Endothelial cell of umbilical vein (primary cell): ENCODE results near the gene GMEB2. TPM values are rescaled to one million over a fixed set of nuclear protein-coding genes. Genes with fewer than 3 reads are reported as not detected.
"Not testable (repeated sequence)": the region's sequence is repeated elsewhere in the genome, so short reads cannot be mapped to it uniquely, and the experiment has no call there.

Source experiments
- BruUV-seq: library from RNA; stranded (reverse); fragments of 400-500 nt; replicated peaks from 2 replicates; lab custom pipeline; 2021; lab: Mats Ljungman, UMichigan
- CTCF ChIA-PET: fragments of 300-600, 350-600 bp; sonication (Branson Sonifier 250); formaldehyde crosslinking; loops from one replicate; lab custom pipeline; 2021; ENCODE audit warnings: antibody characterized with exemption, inconsistent platforms; lab: Charles Lee
- POLR2A ChIA-PET: fragments of 300-600, 350-600 bp; sonication (Branson Sonifier 250); formaldehyde crosslinking; loops from one replicate; lab custom pipeline; 2021; ENCODE audit warnings: antibody characterized with exemption, inconsistent platforms; lab: Charles Lee
- DNase-seq: peaks from one replicate; pipeline ENCODE4 v3.0.0-alpha.2; 2011; ENCODE audit warnings: low read depth, low spot score
- FAIRE-seq: peaks from 2 replicates; lab custom pipeline; 2011; peaks lifted over from hg19 to GRCh38; lab: Jason Lieb, UNC
- H2AFZ ChIP-seq: 2 replicates; pipeline ENCODE4 v1.6.0; 2012; ENCODE audit warnings: low read depth, low read length, control low read depth, inconsistent platforms
- H3K27ac ChIP-seq: 2 replicates; pipeline ENCODE4 v1.5.1; 2011; ENCODE audit warnings: low read depth, mild to moderate bottlenecking, control low read depth, low read length, moderate library complexity; ENCODE audit not compliant: insufficient read depth
- H3K27me3 ChIP-seq, 2 experiments: 2 replicates each; pipeline versions ENCODE4 v1.6.0 to v1.6.1; 2011; ENCODE audit warnings: low read length in 2 of 2, mixed read lengths in 1 of 2; ENCODE audit not compliant: control insufficient read depth in 2 of 2, insufficient read depth in 2 of 2
- H3K36me3 ChIP-seq, 2 experiments: 2 replicates in 1 of 2; 3 replicates in 1 of 2; pipeline ENCODE4 v1.5.1; 2011; ENCODE audit warnings: low read length in 2 of 2, mild to moderate bottlenecking in 1 of 2, moderate library complexity in 1 of 2; ENCODE audit not compliant: control insufficient read depth in 2 of 2, insufficient read depth in 2 of 2; ENCODE audit errors: extremely low read depth in 1 of 2
- H3K4me1 ChIP-seq: 3 replicates; pipeline ENCODE4 v1.5.1; 2011; ENCODE audit warnings: mild to moderate bottlenecking, low read length; ENCODE audit not compliant: control insufficient read depth, insufficient read depth; ENCODE audit errors: extremely low read depth
- H3K4me2 ChIP-seq: 2 replicates; pipeline ENCODE4 v1.6.1; 2011; ENCODE audit warnings: low read length, control low read depth, mixed read lengths; ENCODE audit not compliant: insufficient read depth
- H3K4me3 ChIP-seq, 3 experiments: fragments of 200-600 bp in 1 of 3; sonication (generic), shearing (Covaris generic) in 1 of 3; replicated peaks in 1 of 3; 2 replicates each; pipeline ENCODE4 v1.5.1; 2011 to 2016; ENCODE audit warnings: control low read depth in 3 of 3, low read length in 3 of 3, mild to moderate bottlenecking in 2 of 3, inconsistent platforms in 1 of 3, low read depth in 1 of 3, moderate library complexity in 1 of 3; ENCODE audit not compliant: insufficient read depth in 1 of 3
- H3K79me2 ChIP-seq: 2 replicates; pipeline ENCODE4 v1.6.0; 2012; ENCODE audit warnings: low read length, inconsistent platforms; ENCODE audit not compliant: control insufficient read depth, insufficient read depth
- H3K9ac ChIP-seq: replicated peaks from 2 replicates; pipeline ENCODE3; 2011; ENCODE audit warnings: low read length, control low read depth; ENCODE audit not compliant: insufficient read depth; ENCODE audit errors: extremely low read depth
- H3K9me1 ChIP-seq: replicated peaks from 3 replicates; pipeline ENCODE4 v1.6.0; 2011; ENCODE audit warnings: mild to moderate bottlenecking, low read length; ENCODE audit not compliant: control insufficient read depth, insufficient read depth; ENCODE audit errors: extremely low read depth
- H3K9me3 ChIP-seq: replicated peaks from 2 replicates; pipeline ENCODE4 v1.5.1; 2012; ENCODE audit warnings: low read length, inconsistent platforms; ENCODE audit not compliant: control insufficient read depth, insufficient read depth
- H4K20me1 ChIP-seq: replicated peaks from 2 replicates; pipeline ENCODE3; 2011; ENCODE audit warnings: mild to moderate bottlenecking, low read length; ENCODE audit not compliant: control insufficient read depth, insufficient read depth; ENCODE audit errors: extremely low read depth
- CTCF ChIP-seq, 2 donors: IDR thresholded peaks; 1 replicate in 1 of 2; 2 replicates in 1 of 2; pipeline ENCODE4 v1.5.1; 2011; ENCODE audit warnings: low read length in 2 of 2, mild to moderate bottlenecking in 2 of 2, moderate library complexity in 2 of 2, control low read depth in 1 of 2, inconsistent platforms in 1 of 2, low read depth in 1 of 2; ENCODE audit not compliant: insufficient read depth in 1 of 2; ENCODE audit errors: extremely low read depth in 1 of 2
- EZH2 ChIP-seq: IDR thresholded peaks from 2 replicates; pipeline ENCODE4 v1.6.1; 2012; ENCODE audit warnings: borderline replicate concordance, low read depth, mild to moderate bottlenecking, moderate library complexity, low read length, inconsistent platforms; ENCODE audit not compliant: severe bottlenecking
- FOS ChIP-seq: IDR thresholded peaks from 2 replicates; pipeline ENCODE4 v1.6.1; 2011; ENCODE audit warnings: mild to moderate bottlenecking, low read length, moderate library complexity, borderline replicate concordance; ENCODE audit not compliant: insufficient read depth
- GATA2 ChIP-seq: IDR thresholded peaks from 2 replicates; pipeline ENCODE4 v1.7.0; 2011; ENCODE audit warnings: low read depth, mild to moderate bottlenecking, moderate library complexity, mixed read lengths, low read length; ENCODE audit not compliant: insufficient read length, insufficient read depth
- JUN ChIP-seq: IDR thresholded peaks from 2 replicates; pipeline ENCODE4 v1.6.1; 2011; ENCODE audit warnings: borderline replicate concordance, low read depth; ENCODE audit not compliant: insufficient read length, insufficient read depth
- MAX ChIP-seq: IDR thresholded peaks from 2 replicates; pipeline ENCODE4 v1.6.1; 2011; ENCODE audit not compliant: insufficient read depth, insufficient read length
- MYC ChIP-seq: IDR thresholded peaks from one replicate; pipeline ENCODE4 v1.6.1; 2011; ENCODE audit warnings: mild to moderate bottlenecking, low read depth, low read length
- POLR2A ChIP-seq: IDR thresholded peaks from 2 replicates; pipeline ENCODE4 v1.6.1; 2012; ENCODE audit warnings: low read depth, mild to moderate bottlenecking, control low read depth, low read length
- POLR2AphosphoS5 ChIP-seq: IDR thresholded peaks from 2 replicates; pipeline ENCODE4 v1.6.1; 2012; ENCODE audit warnings: low read depth, mild to moderate bottlenecking, control low read depth, low read length, moderate library complexity; ENCODE audit not compliant: insufficient read depth
- dilution Hi-C: fragments of 300-500 bp; cut with MboI; formaldehyde crosslinking; loops from one replicate; pipeline ENCODE4 v1.15.0; 2019; ENCODE audit warnings: low sequenced_read_pairs; ENCODE audit not compliant: extremely low pct_ligation_motif_present
- intact Hi-C: fragments of 100-400 bp; cut with micrococcal nuclease; formaldehyde crosslinking; loops from one replicate; pipeline ENCODE4 v1.10.0; 2022
- polyA plus RNA-seq, 4 experiments: library from polyadenylated mRNA; depleted of rRNA in 3 of 4; stranded (reverse) in 3 of 4; unstranded in 1 of 4; fragments of >200 nt; gene quantifications; 2 replicates each; pipeline versions ENCODE4 v1.2.1 to v1.2.3, GENCODE V29; 2011 to 2012; ENCODE audit warnings: missing spikeins in 1 of 4
- total RNA-seq: library from RNA; stranded (reverse); gene quantifications from 2 replicates; pipeline ENCODE4 v1.2.3, GENCODE V29; 2021

GMEB2 gene
- total and polyA plus RNA-seq, 2 donors (not counting 3 experiments of a cell fraction or from before 2014, with no cell fraction given) = 12.7 to 14.1 TPM

- FAIRE-seq = no peak
- CTCF ChIA-PET = interaction anchor here (0.8 to 2.5 kb wide), 15 partner anchors 10 to 103 kb away, joined by 3 to 14 read pairs (median 5); partner anchors contain the start of genes ARFRP1, GMEB2, PTK6 and RTEL1
- TF ChIP-seq MAX (no peak), POLR2A (no peak), MYC (no peak), CTCF (IDR thresholded peaks at IDR 0.05; ENCODE audit: extremely low read depth in 1 of 2, insufficient read depth in 1 of 2, low read depth in 1 of 2, low read length in 2 of 2) (no peak), POLR2AphosphoS5 (no peak), FOS (no peak), GATA2 (no peak), JUN (no peak), EZH2 (no peak)
- BruUV-seq = no TSS peak
- H3K9me3 ChIP-seq = no peaks in the 10 kb centered on the region
- peak overlapping the region; percentile 76 for H2AFZ ChIP-seq
- dilution Hi-C loops = no loop called here
- peak overlapping the region; percentile 32 for H3K9ac ChIP-seq
- peak overlapping the region; percentile 20 to 50 (median 23) for H3K4me3 ChIP-seq
- no peaks in the 10 kb centered on the region for H3K79me2 ChIP-seq
- no peaks in the 10 kb centered on the region for H4K20me1 ChIP-seq
- peak overlapping the region; percentile 80 for H3K4me2 ChIP-seq
- peak; percentile 33 for DNase-seq
- no peaks in the 10 kb centered on the region for H3K36me3 ChIP-seq
- no peaks in the 10 kb centered on the region for H3K27me3 ChIP-seq
- POLR2A ChIA-PET = interaction anchor here (0.6 to 1.6 kb wide), 7 partner anchors 8 to 67 kb away, joined by 3 to 6 read pairs (median 5); partner anchors contain the start of genes GMEB2, HELZ2 and RTEL1
- H3K9me1 ChIP-seq = no peaks in the 10 kb centered on the region
- peaks cover 2% of the 10 kb centered on the region for H3K4me1 ChIP-seq
- H3K27ac ChIP-seq = peak overlapping the region; percentile 2
- intact Hi-C loops = no loop called here
Measured at GRCh38 chr20:63641146-63641791, 14.4 kb upstream of the GMEB2 start.

DNA sequence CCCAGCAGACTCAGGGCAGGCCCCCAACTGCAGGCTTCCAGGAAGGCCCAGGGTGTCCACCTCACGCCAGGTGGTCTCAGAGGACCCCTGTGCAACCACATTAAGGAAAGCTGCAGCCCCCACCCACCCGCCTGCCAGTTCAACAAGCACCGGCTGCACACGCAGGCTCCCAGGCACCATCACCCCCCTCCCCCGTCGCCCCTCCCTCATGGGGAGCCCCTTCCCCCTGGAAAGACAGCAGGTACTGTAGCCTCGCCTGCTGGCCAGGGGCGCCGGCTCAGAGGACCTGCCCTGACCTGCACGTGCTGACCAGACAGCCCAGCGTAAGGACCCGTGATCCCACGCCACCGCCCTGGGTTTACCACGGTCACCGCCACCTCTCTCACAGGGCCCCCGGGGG, 13.8 kb upstream of the GMEB2 start:
- H3K27me3 ChIP-seq, H3K4me3 ChIP-seq, H3K79me2 ChIP-seq, H3K27ac ChIP-seq, H3K9me1 ChIP-seq, BruUV-seq, H3K9me3 ChIP-seq, intact Hi-C loops, H4K20me1 ChIP-seq, dilution Hi-C loops, H2AFZ ChIP-seq, H3K9ac ChIP-seq, DNase-seq, H3K36me3 ChIP-seq, H3K4me1 ChIP-seq, H3K4me2 ChIP-seq: not testable (repeated sequence)
- peak; percentile 12 for FAIRE-seq
- CTCF ChIA-PET = interaction anchor here (1.8 kb wide), 2 partner anchors 18 to 70 kb away, joined by 4 to 8 read pairs; partner anchors contain the start of gene RTEL1
- POLR2A ChIA-PET = interaction anchor here (0.9 to 1.4 kb wide), 2 partner anchors 9 to 14 kb away, joined by 4 to 5 read pairs; partner anchors contain the start of gene GMEB2
